ENCODE data around the gene TRIM32.
"Not testable (repeated sequence)": the region's sequence is repeated elsewhere in the genome, so short reads cannot be mapped to it uniquely, and the experiment has no call there.

Gene TRIM32

DNA sequence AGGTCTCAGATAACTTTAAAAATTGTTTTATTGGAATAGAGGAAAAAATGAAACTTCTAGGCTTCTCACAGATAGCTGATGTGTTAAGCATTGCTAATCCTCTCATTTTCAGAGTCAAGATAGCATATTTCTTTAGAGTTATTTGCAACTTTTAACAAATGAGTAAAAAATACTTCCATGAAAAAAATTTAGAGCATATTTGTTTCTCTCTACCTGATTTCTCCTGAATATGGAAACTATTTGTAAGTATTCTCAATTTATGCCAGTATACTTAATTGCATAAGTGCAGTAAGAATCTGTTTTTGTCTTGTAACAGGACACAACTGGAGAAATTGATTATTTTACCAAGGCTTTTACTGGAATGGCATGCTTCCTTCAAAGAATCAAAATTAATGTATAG lies 3.6 kb upstream of the TRIM32 start:
- no peak overlapping the region for H3K4me3 ChIP-seq (ENCODE audit: low read length)
- no peak overlapping the region for H3K27ac ChIP-seq (ENCODE audit: low read depth, low read length)
- H3K36me3 ChIP-seq (ENCODE audit: insufficient read depth, low read length): no peaks in the 10 kb centered on the region
- H3K9ac ChIP-seq (ENCODE audit: low read depth, low read length): no peak overlapping the region
- peaks cover 12% of the 10 kb centered on the region for H3K4me1 ChIP-seq (ENCODE audit: insufficient read depth, low read length)
- H3K9me3 ChIP-seq (ENCODE audit: insufficient read depth, low read depth, low read length): peaks cover 12% of the 10 kb centered on the region; the same call in 1 of the 2 replicates
- no peaks in the 10 kb centered on the region; the same call in 1 of the 2 replicates for H3K27me3 ChIP-seq (ENCODE audit: insufficient read depth, low read length)

- Histone ChIP-seq H3K27ac (ENCODE audit: low read depth, low read length) (no peak overlapping the region), H3K9ac (ENCODE audit: low read depth, low read length) (no peak overlapping the region), H3K4me1 (ENCODE audit: insufficient read depth, low read length) (peaks cover 12% of the 10 kb centered on the region), H3K9me3 (ENCODE audit: insufficient read depth, low read depth, low read length) (peaks cover 12% of the 10 kb centered on the region; the same call in 1 of the 2 replicates), H3K27me3 (ENCODE audit: insufficient read depth, low read length) (no peaks in the 10 kb centered on the region; the same call in 1 of the 2 replicates), H3K4me3 (ENCODE audit: low read length) (no peak overlapping the region), H3K36me3 (ENCODE audit: insufficient read depth, low read length) (no peaks in the 10 kb centered on the region)
- whole genome bisulfite sequencing: 96% methylated on average over 4 of the region's 4 CpGs
These were observed 1.9 kb upstream of the TRIM32 start for GRCh38 chr9:116685166-116685565.

DNA sequence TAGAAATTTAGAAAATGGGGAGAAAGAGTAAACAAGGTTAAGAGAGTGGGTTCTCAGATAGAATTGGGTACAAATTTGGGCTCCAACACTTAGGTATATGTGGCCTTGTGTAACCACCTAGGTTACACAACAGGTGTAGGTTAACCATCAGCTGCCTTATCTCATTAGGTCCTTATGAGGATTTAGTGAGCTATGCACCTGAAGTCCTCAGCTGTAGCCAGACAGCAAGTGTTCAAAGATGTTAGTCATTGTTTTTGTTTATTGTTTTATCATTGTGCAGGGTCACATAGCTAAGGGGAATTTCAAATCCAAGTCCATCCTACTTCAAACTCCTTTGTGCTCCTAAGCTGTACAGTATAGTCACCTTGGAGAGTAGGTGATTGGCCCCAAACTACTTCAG lies 970 bp upstream of the TRIM32 start:
- H3K4me1 ChIP-seq (ENCODE audit: insufficient read depth, low read length): peaks cover 12% of the 10 kb centered on the region
- peak overlapping the region; percentile 76 for H3K4me3 ChIP-seq (ENCODE audit: low read length)
- no peaks in the 10 kb centered on the region; the same call in 1 of the 2 replicates for H3K27me3 ChIP-seq (ENCODE audit: insufficient read depth, low read length)
- H3K9me3 ChIP-seq (ENCODE audit: insufficient read depth, low read depth, low read length): peaks cover 12% of the 10 kb centered on the region; the same call in 1 of the 2 replicates
- H3K27ac ChIP-seq (ENCODE audit: low read depth, low read length): no peak overlapping the region
- no peak overlapping the region for H3K9ac ChIP-seq (ENCODE audit: low read depth, low read length)
- H3K36me3 ChIP-seq (ENCODE audit: insufficient read depth, low read length): no peaks in the 10 kb centered on the region

DNA sequence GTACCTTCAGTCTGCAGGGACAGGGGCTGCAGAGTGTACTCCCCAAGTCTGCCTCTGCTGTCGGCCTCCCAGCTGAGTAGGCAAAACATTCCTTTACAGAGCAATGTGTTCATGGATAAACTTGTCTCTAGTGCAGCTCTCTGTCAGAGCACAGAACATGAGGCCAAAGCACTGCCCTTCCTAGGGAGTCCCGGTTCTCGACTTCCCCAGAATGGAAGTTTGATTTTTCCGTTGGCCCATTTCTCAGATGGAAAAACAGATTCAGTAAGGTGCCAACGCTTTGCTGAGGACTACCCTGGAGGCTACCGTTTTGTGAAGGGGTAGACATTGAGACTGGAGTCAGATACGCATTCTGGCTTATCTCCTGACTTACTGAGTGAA lies 422 bp upstream of the TRIM32 start:
- H3K9me3 ChIP-seq (ENCODE audit: insufficient read depth, low read depth, low read length): peaks cover 12% of the 10 kb centered on the region; the same call in 1 of the 2 replicates
- peaks cover 12% of the 10 kb centered on the region for H3K4me1 ChIP-seq (ENCODE audit: insufficient read depth, low read length)
- peak overlapping the region; percentile 78 for H3K9ac ChIP-seq (ENCODE audit: low read depth, low read length)
- H3K4me3 ChIP-seq (ENCODE audit: low read length): peak overlapping the region; percentile 76
- H3K27me3 ChIP-seq (ENCODE audit: insufficient read depth, low read length): no peaks in the 10 kb centered on the region; the same call in 1 of the 2 replicates
- H3K27ac ChIP-seq (ENCODE audit: low read depth, low read length): peak overlapping the region; percentile 41
- H3K36me3 ChIP-seq (ENCODE audit: insufficient read depth, low read length): no peaks in the 10 kb centered on the region
- 38% methylated on average over 7 of the region's 7 CpGs for WGBS

DNA sequence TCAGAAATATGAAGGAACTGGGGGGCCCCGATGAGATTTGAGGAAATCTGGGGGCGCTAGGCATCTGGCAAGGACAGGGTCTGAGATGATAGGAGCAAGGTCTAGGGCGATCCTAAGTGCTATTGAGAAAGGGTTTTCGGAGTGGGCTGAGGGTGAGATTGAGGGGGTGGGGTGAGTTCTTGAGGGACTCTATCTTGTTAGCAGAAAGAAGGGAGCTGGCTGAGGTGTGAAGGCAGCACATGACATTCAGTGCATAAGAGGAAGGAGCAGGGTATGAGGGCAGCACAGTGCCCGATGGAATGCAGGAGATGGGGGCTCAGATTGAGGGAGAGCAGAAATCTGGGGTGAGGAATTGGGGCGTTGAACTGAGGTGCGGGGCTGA lies 640 bp downstream of the TRIM32 start:
- Histone ChIP-seq H3K27ac (ENCODE audit: low read depth, low read length) (no peak overlapping the region), H3K4me3 (ENCODE audit: low read length) (peak overlapping the region; percentile 76), H3K9me3 (ENCODE audit: insufficient read depth, low read depth, low read length) (peaks cover 12% of the 10 kb centered on the region; the same call in 1 of the 2 replicates), H3K27me3 (ENCODE audit: insufficient read depth, low read length) (no peaks in the 10 kb centered on the region; the same call in 1 of the 2 replicates), H3K9ac (ENCODE audit: low read depth, low read length) (peak overlapping the region; percentile 70), H3K36me3 (ENCODE audit: insufficient read depth, low read length) (no peaks in the 10 kb centered on the region), H3K4me1 (ENCODE audit: insufficient read depth, low read length) (peaks cover 12% of the 10 kb centered on the region)
- 33% methylated on average over 7 of the region's 7 CpGs for WGBS

- no peaks in the 10 kb centered on the region for H3K36me3 ChIP-seq (ENCODE audit: insufficient read depth, low read length)
- H3K9me3 ChIP-seq (ENCODE audit: insufficient read depth, low read depth, low read length): peaks cover 2% of the 10 kb centered on the region; the same call in 1 of the 2 replicates
- WGBS: 95% methylated on average over 2 of the region's 3 CpGs
- no peak overlapping the region for H3K9ac ChIP-seq (ENCODE audit: low read depth, low read length)
- no peak overlapping the region for H3K4me3 ChIP-seq (ENCODE audit: low read length)
- no peaks in the 10 kb centered on the region; the same call in 1 of the 2 replicates for H3K27me3 ChIP-seq (ENCODE audit: insufficient read depth, low read length)
- H3K4me1 ChIP-seq (ENCODE audit: insufficient read depth, low read length): peaks cover 12% of the 10 kb centered on the region
- no peak overlapping the region for H3K27ac ChIP-seq (ENCODE audit: low read depth, low read length)
These were observed 1.8 kb downstream of the TRIM32 start for GRCh38 chr9:116688806-116689485.

DNA sequence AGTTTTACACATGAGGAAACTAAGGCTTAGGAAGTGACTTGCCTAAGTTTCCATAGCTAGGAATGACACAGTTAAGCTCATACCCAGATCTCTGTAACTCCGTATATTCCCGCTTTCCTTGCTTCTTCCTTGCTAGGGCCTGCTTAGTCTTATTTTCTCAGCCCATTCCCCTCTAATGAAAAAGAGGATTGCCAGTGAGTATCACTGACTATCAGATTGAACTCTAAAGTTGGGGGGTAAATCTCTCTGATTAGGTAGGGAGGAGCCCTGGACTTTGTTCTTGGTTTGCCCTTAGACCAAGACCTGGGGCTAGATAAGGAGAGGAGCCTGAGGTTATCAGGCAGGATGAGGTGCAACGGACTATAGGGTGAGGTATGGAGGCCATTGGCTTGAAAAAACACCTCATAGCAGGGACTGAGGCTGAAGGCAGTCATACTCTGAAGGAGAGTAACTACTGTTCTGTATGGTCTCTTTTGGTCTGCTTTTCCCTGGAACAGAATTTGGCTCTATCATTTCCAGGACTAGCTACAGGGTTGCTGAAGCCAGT lies 2.5 kb downstream of the TRIM32 start:
- 86% methylated on average over 3 of the region's 3 CpGs for WGBS
- H3K27me3 ChIP-seq (ENCODE audit: insufficient read depth, low read length): no peaks in the 10 kb centered on the region; the same call in 1 of the 2 replicates
- H3K4me3 ChIP-seq (ENCODE audit: low read length): no peak overlapping the region
- H3K36me3 ChIP-seq (ENCODE audit: insufficient read depth, low read length): no peaks in the 10 kb centered on the region
- H3K27ac ChIP-seq (ENCODE audit: low read depth, low read length): no peak overlapping the region
- H3K4me1 ChIP-seq (ENCODE audit: insufficient read depth, low read length): peaks cover 12% of the 10 kb centered on the region
- H3K9ac ChIP-seq (ENCODE audit: low read depth, low read length): no peak overlapping the region
- H3K9me3 ChIP-seq (ENCODE audit: insufficient read depth, low read depth, low read length): no peaks in the 10 kb centered on the region

DNA sequence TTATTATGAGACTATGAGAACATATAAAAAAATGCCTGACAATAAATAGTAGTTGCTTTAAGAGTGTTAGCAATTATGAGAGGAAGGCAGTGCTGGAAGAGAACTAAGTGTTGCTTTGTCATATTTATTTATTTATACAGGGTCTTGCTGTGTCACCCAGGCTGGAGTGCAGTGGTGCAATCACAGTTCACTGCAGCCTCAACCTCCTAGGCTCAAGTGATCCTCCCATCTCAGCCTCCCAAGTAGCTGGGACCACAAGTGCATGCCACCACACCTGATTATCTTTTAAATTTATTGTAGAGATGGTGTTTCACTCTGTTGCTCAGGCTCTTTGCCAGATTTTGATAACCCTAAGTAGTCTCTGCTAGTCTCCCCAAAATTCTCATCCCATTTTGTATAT lies 3.7 kb downstream of the TRIM32 start:
- peaks cover 12% of the 10 kb centered on the region for H3K4me1 ChIP-seq (ENCODE audit: insufficient read depth, low read length)

DNA sequence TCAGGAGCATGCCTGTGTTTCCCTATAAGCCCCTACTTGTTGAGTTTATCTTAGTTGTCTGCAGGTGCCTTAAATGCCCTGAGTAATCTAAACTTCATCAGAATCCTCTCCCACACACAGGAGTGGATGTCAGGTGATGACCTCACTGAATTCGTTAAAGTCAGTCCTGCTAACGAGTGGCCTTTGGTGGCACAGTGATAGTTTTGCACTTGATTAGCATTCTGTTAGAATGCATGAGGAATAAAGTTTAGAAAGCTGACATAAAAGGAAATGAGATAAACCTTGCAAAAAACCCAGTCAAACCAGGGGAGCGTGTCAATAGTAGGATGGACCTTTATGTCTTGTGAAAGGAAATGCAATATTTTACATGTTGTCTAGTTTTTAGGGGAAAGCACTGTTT lies 4.5 kb downstream of the TRIM32 start:
- Histone ChIP-seq H3K4me1 (ENCODE audit: insufficient read depth, low read length) (peaks cover 9% of the 10 kb centered on the region), H3K27me3 (ENCODE audit: insufficient read depth, low read length) (no peaks in the 10 kb centered on the region; the same call in 1 of the 2 replicates), H3K9ac (ENCODE audit: low read depth, low read length) (no peak overlapping the region), H3K27ac (ENCODE audit: low read depth, low read length) (no peak overlapping the region), H3K36me3 (ENCODE audit: insufficient read depth, low read length) (no peaks in the 10 kb centered on the region; the same call in 1 of the 2 replicates), H3K4me3 (ENCODE audit: low read length) (no peak overlapping the region), H3K9me3 (ENCODE audit: insufficient read depth, low read depth, low read length) (no peaks in the 10 kb centered on the region)
- WGBS: 91% methylated on average over 3 of the region's 3 CpGs

More for the DNA sequence above, 3.7 kb downstream of the TRIM32 start:
- H3K27me3 ChIP-seq (ENCODE audit: insufficient read depth, low read length); H3K9me3 ChIP-seq (ENCODE audit: insufficient read depth, low read depth, low read length); H3K36me3 ChIP-seq (ENCODE audit: insufficient read depth, low read length); H3K27ac ChIP-seq (ENCODE audit: low read depth, low read length); H3K4me3 ChIP-seq (ENCODE audit: low read length); H3K9ac ChIP-seq (ENCODE audit: low read depth, low read length): not testable (repeated sequence)

GRCh38 chr9:116692616-116693015 lies 5.5 kb downstream of the TRIM32 start:
- H3K4me3 ChIP-seq (ENCODE audit: low read length): no peak overlapping the region

DNA sequence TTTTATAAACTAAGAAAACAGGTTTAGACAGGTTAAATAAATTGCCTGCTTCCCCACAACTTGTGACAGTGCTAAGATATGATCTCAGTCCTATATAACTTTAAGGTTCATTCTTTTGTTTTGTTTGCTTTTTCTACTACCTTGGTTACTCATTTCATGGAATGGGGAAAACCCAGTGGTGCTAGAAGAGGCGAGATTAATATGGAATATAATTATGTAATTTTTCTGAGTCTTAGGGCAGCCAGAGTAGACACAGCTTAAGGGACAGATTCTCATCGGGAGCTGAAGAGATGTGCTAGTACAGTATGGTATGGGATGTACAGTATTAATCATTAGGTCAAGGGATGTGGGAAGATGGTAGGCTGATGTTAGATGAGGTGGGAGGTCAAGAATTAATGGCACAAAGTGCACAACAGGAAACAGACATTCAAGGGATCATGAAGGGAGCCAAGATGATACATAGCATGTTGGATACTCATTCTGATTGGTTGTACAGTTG lies 6.2 kb downstream of the TRIM32 start:
- Histone ChIP-seq H3K9me3 (ENCODE audit: insufficient read depth, low read depth, low read length) (no peaks in the 10 kb centered on the region), H3K36me3 (ENCODE audit: insufficient read depth, low read length) (peaks cover 11% of the 10 kb centered on the region), H3K27ac (ENCODE audit: low read depth, low read length) (no peak overlapping the region), H3K9ac (ENCODE audit: low read depth, low read length) (no peak overlapping the region), H3K4me1 (ENCODE audit: insufficient read depth, low read length) (peaks cover 1% of the 10 kb centered on the region), H3K27me3 (ENCODE audit: insufficient read depth, low read length) (no peaks in the 10 kb centered on the region), H3K4me3 (ENCODE audit: low read length) (no peak overlapping the region)
- 92% methylated on average over 2 of the region's 2 CpGs for WGBS

More at GRCh38 chr9:116692616-116693015, 5.5 kb downstream of the TRIM32 start:
- H3K36me3 ChIP-seq (ENCODE audit: insufficient read depth, low read length): peaks cover 5% of the 10 kb centered on the region
- 91% methylated on average over 1 of the region's 2 CpGs for WGBS
- H3K27me3 ChIP-seq (ENCODE audit: insufficient read depth, low read length): no peaks in the 10 kb centered on the region; the same call in 1 of the 2 replicates
- H3K9me3 ChIP-seq (ENCODE audit: insufficient read depth, low read depth, low read length): no peaks in the 10 kb centered on the region
- H3K27ac ChIP-seq (ENCODE audit: low read depth, low read length): no peak overlapping the region
- H3K4me1 ChIP-seq (ENCODE audit: insufficient read depth, low read length): peaks cover 6% of the 10 kb centered on the region
- H3K9ac ChIP-seq (ENCODE audit: low read depth, low read length): no peak overlapping the region
